HG03558 (cell line): ENCODE data around the gene GBP6.
"Not testable (repeated sequence)": the region's sequence is repeated elsewhere in the genome, so short reads cannot be mapped to it uniquely, and the experiment has no call there.

Experiments used
- ATAC-seq: cut with Tn5 transposase; IDR thresholded peaks from one replicate; pipeline ENCODE4 v1.9.1; 2021; ENCODE audit warnings: moderate number of reproducible peaks; ENCODE audit not compliant: unreplicated experiment; ENCODE audit errors: extremely low read depth

Gene GBP6, protein sequence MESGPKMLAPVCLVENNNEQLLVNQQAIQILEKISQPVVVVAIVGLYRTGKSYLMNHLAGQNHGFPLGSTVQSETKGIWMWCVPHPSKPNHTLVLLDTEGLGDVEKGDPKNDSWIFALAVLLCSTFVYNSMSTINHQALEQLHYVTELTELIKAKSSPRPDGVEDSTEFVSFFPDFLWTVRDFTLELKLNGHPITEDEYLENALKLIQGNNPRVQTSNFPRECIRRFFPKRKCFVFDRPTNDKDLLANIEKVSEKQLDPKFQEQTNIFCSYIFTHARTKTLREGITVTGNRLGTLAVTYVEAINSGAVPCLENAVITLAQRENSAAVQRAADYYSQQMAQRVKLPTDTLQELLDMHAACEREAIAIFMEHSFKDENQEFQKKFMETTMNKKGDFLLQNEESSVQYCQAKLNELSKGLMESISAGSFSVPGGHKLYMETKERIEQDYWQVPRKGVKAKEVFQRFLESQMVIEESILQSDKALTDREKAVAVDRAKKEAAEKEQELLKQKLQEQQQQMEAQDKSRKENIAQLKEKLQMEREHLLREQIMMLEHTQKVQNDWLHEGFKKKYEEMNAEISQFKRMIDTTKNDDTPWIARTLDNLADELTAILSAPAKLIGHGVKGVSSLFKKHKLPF

DNA sequence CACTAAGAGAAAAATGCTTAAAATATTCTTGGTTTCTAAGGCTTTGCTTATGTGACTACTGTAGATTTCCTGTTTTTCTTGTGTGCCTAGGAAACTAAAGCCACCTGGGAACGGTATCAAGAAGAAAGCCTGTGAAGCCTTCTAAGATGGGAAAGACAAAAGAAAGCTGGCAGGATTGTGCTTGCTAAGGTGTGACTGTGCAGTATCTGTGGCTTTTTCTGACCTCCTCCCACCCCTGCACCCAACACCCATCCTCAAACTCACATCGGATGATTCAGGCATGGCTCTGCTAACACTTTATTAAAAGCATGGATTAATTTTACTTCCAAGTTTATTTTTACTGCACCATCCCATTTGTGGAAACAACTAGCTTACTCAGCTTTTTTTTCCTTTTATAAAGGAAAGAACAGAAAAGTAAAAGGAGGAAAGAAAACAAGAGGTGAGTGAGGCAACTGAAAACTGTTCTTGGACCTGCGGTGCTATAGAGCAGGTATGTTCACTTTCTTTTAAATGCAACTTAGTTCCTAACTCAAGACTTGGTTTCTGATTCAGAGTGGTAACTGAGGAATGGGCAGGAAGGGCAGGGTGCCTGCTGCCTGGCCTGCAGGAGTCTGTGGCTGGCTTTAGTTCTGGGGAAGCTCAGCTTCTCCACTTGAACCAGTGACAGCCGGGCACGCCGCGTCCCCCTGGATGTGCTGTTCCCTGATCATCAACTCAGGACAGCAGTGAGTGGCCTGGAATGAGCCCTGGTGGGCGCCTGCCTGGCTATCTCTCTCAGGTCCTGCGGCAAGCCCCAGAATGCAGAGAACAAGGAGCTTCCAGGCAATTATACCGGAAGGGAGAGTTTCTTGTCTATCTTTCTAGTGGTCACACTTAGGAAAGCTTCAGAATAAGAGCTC, at the start of gene GBP6:
Gene GBP6 (plus strand): TSS at position 422 of the 899 bp plus-strand sequence. CDS start 4,493 bp downstream, outside the sequence.
- ATAC-seq = no peak

DNA sequence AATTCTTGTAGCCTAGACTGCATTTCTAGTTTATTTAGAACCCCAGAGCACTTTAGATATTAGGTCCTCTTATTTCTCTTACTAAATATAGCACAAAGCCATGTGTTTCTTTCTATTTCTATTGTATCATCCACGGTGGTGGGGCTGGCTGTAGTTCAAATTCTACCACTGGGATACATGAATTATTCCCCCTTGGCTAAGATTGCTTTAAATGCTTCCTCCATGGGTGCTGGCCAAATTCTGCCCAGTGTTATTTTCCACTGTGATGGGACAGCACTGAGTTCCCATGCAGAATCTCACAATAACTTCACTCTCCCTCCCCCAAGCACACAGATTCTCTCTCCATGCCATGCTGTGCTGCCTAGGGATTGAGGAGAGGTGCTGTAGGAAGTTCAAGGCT, 41.5 kb upstream of the GBP6 start:
- no peak for ATAC-seq

DNA sequence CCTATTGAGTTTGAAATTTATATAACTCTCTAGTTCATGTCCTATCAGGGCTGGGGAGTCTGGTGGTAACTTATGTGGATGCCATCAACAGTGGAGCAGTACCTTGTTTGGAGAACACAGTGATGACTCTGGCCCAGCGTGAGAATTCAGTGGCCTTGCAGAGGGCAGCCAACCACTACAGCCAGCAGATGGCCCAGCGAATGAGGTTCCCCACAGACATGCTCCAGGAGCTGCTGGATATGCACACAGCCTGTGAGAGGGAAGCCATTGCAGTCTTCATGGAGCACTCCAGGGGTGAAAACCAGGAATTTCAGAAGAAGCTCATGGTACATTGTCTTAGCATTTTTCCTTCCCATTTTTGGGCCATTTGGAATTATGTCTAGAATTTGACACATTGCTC, 32.0 kb upstream of the GBP6 start:
- ATAC-seq = no peak

DNA sequence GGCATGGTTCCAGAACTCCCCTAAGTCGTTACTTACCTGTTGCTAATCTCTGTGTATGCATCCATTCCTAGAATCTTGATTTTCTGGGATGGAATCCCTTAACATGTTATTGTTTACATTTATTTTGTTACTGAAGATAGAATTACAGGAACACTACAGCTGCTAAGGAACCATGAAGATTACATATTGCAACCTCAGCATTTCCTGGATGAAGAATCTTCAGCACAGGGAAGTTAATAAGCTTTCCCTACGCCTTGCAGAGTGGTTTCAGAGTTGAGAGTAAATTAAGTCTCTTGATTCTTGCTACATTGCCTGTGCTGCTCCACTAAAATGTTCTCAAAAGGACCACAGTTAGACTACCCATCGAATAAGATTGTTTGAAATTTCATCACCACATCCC, 31.4 kb upstream of the GBP6 start:
- no peak for ATAC-seq

DNA sequence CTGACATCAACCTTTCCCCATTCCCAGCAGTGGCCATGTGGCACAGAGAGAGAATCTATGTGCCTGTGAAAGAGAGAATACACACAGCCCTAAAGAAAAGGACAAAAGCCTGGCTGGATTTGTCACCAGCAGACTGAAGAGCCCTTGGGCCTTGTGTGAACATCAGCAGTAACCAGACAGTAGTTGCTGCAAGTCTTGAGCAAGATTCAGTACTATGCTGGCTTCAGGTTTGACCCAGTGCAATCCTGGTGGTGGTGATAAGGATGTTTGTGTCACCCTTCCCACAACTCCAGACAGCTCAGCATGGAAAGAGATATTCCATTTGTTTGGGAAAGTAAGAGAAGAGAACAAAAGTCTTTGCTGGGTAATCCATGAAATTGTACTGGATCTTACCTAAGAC, 28.4 kb upstream of the GBP6 start:
- ATAC-seq = no peak

DNA sequence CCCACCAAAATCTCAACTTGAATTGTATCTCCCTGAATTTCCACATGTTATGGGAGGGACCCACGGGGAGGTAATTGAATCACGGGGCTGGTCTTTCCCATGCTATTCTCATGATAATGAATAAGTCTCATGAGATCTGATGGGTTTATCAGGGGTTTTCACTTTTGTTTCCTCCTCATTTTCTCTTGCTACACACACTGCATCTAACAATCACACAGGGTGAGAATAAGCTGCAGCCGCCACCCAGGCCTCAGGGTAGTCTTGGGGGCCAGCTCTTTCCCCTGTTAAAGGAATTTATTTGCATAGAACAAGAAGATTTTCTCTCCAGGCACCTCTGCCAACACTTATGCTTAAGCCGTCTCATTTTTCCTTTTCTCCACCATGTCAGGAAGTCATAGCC, 26.0 kb upstream of the GBP6 start:
- ATAC-seq = no peak

DNA sequence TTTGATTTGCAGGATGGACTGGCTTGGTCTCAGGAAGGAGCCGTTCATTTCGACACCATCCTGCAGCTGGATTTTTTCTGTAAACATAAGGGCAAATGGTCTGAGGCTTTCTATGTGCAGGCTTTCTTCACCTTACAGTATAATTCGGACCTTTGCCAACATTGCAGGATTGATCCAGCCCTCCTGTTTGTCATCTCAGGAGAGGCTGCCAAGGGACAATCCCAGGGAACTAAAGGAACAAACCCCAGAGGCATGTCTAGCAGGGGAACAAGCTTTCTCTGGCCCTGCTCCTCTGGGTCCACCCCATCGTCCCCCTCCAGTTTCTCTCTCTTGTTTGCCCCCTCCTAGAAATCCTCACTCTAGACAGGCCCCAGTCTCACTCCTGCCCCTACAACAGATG, 24.8 kb upstream of the GBP6 start:
- no peak for ATAC-seq

DNA sequence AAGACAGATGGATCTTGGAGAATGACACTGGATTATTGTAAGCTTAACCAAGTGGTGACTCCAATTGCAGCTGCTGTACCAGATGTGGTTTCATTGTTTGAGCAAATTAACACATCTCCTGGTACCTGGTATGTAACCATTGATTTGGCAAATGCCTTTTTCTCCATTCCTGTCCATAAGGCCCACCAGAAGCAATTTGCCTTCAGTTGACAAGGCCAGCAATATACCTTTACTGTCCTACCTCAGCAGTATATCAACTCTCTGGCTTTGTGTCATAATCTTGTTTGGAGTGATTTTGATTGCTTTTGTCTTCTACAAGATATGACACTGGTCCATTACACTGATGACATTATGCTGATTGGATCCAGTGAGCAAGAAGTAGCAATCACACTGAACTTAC, 18.4 kb upstream of the GBP6 start:
- not testable (repeated sequence) for ATAC-seq

DNA sequence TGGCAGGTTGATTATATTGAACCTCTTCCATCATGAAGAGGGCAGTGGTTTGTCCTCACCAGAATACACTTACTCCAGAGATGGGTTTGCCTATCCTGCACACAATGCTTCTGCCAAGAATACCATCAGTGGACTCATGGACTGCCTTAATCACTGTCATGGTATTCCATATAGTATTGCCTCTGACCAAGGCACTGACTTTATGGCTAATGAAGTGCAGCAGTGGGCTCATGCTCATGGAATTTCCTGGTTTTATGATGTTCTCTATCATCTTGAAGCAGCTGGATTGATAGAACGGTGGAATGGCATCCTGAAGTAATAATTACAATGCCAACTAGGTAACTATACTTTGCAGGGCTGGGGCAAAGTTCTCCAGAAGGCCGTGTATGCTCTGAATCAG, 16.6 kb upstream of the GBP6 start:
- ATAC-seq = no peak

DNA sequence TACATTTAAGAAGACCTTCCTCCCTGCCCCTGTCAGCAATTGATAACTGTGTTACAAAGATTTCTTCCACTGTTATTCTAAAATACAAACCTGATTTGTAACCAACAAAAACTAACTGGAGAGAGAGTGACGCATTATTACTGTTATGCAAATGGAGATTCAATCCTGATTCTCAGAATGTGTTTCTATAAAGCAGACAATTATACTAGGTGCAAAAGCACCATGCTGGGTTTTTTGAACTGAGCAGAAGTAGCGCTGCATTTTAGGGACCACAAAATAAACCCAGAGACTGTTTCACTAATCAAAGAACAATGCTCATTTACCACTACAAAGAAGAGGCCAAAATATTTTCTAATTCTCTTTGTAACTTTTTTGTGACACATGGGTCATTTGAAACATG, 13.6 kb upstream of the GBP6 start:
- ATAC-seq = no peak

DNA sequence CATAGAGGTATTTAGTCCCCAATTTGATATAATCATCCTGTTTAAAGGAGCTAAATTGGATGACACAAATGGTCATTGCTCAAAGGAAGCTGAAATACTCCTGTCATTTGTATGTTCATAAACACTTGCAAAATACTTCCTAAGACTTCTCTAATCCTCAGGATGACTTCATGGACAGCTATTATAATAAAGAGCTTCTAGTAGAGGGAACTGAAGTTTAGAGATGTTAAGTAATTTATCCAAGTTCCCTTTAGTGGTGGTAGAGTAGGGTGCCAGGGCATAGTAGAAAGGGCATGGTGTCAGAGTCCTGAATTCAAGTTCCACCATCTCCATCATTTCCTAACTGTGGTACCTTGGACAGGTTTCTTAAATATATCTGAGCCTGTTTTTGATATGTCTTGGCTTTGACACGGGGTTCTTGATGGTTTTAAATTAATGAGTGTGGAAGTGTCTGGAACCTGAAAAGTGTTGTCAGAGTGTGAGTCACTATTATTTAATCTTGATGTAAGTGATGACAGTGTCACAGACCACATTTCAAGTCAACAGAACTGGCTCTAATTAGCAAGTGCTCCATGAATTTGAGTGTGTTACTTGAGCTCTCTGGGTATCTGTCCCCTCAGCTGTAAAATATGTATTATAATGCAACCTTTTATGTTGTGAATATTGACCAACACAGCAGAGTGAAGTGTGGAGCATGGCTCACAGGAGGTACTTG, 12.1 kb upstream of the GBP6 start:
- no peak for ATAC-seq

DNA sequence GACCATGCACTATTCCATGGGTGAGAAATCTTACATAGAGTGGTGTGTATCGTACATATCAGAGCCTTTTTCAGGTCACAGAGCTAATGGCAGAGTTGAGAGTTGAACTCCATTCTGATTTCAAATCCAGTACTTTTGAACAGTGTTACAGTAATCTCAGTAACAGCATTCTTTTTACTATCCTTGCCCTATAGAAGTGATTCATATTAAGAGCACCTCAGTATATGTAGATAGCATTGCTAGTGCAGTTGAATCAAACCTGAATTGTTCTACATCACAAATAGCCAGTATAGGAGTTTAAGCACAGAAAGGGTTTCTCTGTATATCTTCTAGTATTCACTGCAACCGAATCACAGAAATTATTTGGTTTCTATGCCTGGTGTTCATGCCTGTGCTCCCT, 11.4 kb upstream of the GBP6 start:
- no peak for ATAC-seq

DNA sequence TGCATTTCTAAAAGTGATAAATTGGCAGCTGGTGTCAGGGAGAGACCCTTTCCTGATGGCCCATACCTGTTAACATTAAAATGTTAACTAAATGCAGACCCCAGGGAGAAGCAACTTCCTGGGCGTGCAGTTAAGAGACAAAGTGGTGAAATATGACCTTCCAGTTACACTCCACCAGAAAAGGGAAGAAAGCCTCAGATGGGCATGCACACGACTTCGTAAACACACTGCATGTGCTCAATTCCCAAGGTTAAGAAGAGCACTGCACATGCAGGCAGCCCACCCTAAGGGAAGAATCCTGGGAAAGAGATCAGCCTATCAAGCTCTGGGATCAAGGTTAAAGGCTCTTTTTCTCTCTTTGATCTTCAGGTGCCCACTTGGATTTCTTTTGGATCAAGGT, 9.7 kb upstream of the GBP6 start:
- no peak for ATAC-seq

DNA sequence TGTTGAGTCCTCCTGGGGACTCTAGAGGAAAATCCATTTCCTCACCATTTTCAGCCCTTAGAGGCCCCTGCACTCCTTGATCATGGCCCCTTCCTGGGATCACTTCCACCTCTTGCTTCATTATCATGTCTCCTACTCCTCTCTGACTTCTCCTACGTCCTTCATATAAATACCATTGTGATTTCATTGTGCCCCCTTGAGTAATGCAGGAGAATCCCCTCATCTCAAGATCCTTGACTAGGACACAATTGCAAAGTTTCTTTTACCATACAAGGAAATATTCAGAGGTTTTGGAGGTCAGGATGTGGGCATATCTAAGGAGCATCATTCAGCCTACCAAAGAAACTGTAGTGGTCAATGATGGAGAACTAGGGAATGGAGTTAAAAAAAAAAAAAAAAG, 8.8 kb upstream of the GBP6 start:
- ATAC-seq = no peak

DNA sequence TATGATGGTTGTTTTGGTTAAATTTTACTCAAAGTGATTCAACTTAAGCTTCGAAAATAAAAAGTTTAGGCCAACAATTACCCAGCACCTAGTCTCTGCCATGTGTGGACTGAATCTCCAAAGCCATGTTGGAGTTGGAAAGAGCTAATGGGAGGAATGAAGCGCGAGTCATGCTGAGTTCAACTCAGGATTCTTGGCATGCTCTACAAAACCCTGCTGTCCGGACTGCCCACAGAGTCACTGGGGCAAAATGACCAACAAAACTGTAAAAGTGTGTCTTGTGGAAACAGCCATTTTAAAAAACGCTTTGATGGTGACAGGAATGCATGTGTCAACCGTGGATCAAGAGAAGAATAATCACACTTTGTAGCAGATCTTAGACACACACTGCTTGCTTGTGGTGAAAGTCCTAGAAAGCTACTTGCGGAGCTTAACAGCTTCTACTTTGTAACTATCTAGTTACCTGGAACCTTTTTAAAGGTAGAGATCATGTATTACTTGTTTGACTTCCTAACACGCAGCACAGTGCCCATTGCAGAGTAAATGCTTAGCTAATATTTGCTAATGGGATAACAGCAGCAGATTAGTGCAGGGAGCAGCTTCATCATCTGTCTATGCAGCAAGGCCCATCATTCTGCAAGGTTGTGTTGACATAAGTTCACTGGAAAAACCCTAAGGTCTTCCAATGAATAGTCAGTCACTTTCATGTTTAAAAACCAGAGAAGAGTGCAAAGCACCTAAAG, 7.0 kb upstream of the GBP6 start:
- no peak for ATAC-seq

DNA sequence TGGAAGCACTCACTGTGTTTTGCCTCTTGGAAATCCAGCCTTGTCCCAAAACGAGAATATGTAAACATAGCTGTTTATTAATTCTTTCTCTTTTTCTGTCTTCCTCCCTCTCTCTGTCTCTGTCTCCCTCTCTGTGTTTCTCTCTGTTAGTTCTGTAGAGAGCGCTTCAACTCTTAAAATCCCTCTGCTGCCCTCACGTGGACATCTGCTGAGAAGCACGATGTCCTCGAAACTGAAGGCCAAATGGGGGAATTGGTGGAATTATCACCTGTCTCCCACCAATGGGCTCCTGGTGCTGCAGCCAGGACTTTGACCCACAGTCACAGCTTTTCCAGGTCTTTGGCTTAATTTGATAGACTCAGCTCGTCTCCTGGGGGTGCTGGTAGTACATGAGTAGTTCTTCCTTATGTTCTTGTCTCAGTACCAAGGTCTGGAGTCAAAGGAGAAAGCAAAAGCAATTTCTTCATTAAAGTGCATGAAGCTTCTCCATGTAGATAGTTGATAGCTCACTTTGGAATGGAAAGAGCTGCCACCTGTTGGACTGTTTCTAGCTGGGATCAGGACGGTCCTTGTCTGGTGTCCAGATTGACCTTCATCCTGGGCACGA, 5.5 kb upstream of the GBP6 start:
- no peak for ATAC-seq

DNA sequence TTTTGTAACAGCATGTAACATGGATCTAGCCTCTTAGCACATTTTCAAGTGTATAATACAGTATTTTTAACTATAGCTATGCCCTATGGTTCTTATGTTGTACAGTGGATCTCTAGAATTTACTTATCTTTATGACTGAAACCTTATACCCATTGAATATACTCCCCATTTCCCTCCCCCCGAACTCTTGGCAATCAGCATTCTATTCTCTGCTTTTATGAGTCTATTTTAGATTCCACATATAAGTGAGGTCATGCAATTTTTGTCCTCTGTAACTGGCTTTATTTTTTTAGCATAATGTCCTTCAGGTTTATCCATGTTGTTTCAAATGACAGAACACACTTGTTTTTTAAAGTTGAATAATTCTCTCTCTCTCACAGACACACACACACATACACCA, 3.1 kb upstream of the GBP6 start:
- no peak for ATAC-seq

DNA sequence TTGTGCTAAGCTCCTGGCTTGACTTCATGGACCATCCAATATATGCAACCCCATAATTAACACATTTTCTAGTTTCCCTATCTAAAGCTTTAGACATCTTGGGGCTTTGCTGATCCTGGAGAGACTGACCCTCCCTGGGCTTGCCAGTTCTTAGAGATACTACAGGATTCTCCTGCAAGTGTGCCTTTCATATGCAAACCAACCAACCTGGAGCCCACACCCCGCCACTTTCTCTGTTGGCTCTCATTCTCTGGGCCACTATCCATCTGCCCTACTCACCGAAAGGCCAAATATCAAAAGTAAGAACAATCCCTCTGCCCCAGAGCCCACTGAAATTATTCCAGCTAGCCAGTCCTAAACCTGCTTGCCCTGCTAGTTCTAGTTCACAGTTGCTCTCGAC, 2.2 kb upstream of the GBP6 start:
- ATAC-seq = no peak

DNA sequence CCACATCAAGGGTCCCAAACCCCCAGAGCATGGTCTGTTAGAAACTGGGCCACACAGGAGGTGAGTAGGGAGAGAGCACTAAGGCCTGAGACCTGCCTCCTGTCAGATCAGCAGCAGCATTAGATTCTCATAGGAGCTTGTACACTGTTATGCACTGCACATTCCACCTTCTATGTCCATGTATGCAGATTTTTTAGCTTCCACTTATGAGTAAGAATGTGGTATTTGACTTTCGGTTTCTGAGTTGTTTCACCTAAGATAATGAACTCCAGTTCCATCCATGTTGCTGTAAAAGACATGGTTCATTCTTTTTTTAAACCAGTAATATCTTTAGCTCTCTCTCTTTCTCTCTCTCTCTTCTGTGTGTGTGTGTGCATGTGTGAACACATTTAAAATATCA, 663 bp upstream of the GBP6 start:
- ATAC-seq = peak; percentile 92
